GDM1 (cell line): ENCODE results near the gene UTP4.

Experiments used
- DNase-seq: peaks from one replicate; lab custom pipeline; 2025; lab: John Stamatoyannopoulos, UW

Gene UTP4

GRCh38 chr16:69176033-69176800, 43.8 kb downstream of the UTP4 start:
- no peak for DNase-seq

GRCh38 chr16:69179328-69180010, 47.0 kb downstream of the UTP4 start:
- DNase-seq, result no peak

- DNase-seq, result no peak
These were observed 47.5 kb downstream of the UTP4 start for GRCh38 chr16:69180011-69180338.

- DNase-seq, result no peak
These were observed 50.4 kb downstream of the UTP4 start for GRCh38 chr16:69182730-69183416.

GRCh38 chr16:69186642-69187445, 54.4 kb downstream of the UTP4 start, which contains the start of gene SNTB2:
TSS of gene SNTB2 (plus strand) at chr16:69187164. CDS start at chr16:69187167, 3 bp downstream.
- peak; percentile 27 for DNase-seq

GRCh38 chr16:69187446-69188235, 55.2 kb downstream of the UTP4 start:
- DNase-seq, result no peak

- DNase-seq, result no peak
These were observed 55.7 kb downstream of the UTP4 start for GRCh38 chr16:69188236-69188549.

GRCh38 chr16:69188716-69189115, 56.3 kb downstream of the UTP4 start:
- no peak for DNase-seq

- no peak for DNase-seq
These were observed 57.7 kb downstream of the UTP4 start for GRCh38 chr16:69190046-69190588.

GRCh38 chr16:69190598-69190997, 58.1 kb downstream of the UTP4 start:
- DNase-seq, result no peak

GRCh38 chr16:69191136-69191535, 58.7 kb downstream of the UTP4 start:
- no peak for DNase-seq

GRCh38 chr16:69193855-69194254, 61.4 kb downstream of the UTP4 start:
- DNase-seq, result no peak

- no peak for DNase-seq
These were observed 62.0 kb downstream of the UTP4 start for GRCh38 chr16:69194488-69194887.

GRCh38 chr16:69195369-69196029, 63.0 kb downstream of the UTP4 start:
- DNase-seq, result no peak

- DNase-seq, result no peak
These were observed 65.1 kb downstream of the UTP4 start for GRCh38 chr16:69197573-69197972.

GRCh38 chr16:69199382-69199781, 66.9 kb downstream of the UTP4 start:
- DNase-seq, result no peak

GRCh38 chr16:69201291-69201690, 68.8 kb downstream of the UTP4 start:
- no peak for DNase-seq

GRCh38 chr16:69201787-69202186, 69.3 kb downstream of the UTP4 start:
- no peak for DNase-seq

- no peak for DNase-seq
These were observed 71.7 kb downstream of the UTP4 start for GRCh38 chr16:69204172-69204571.

GRCh38 chr16:69209735-69210134, 77.3 kb downstream of the UTP4 start:
- no peak for DNase-seq

GRCh38 chr16:69217433-69217832, 85.0 kb downstream of the UTP4 start:
- DNase-seq, result no peak
